Measurements from ENCODE around the gene DNAJC15. TPM values are rescaled to one million over a fixed set of nuclear protein-coding genes. Genes with fewer than 3 reads are reported as not detected.

Gene DNAJC15
- total RNA-seq, 1 experiment from 2014 or later, result 79.8 TPM

GRCh38 chr13:43107780-43108179 lies 84.4 kb downstream of the DNAJC15 start:
- Histone ChIP-seq H4K20me1 (ENCODE audit: insufficient read depth, low read depth, low read length) (no peaks in the 10 kb centered on the region), H3K27ac (ENCODE audit: low read length) (no peak overlapping the region), H2AFZ (ENCODE audit: low read length) (no peak overlapping the region), H3K9me3 (ENCODE audit: low read length) (no peaks in the 10 kb centered on the region), H3K4me2 (ENCODE audit: low read depth, low read length, poor library complexity, severe bottlenecking) (no peak overlapping the region), H3K27me3 (ENCODE audit: low read length) (no peaks in the 10 kb centered on the region), H3K4me3 (ENCODE audit: low read length) (no peak overlapping the region), H3K9me2 (replicated peaks; ENCODE audit: insufficient read depth, low read length) (no peaks in the 10 kb centered on the region), H3K9ac (ENCODE audit: low read length) (no peak overlapping the region), H3K36me3 (ENCODE audit: insufficient read depth, low read length) (peaks cover 23% of the 10 kb centered on the region), H3K4me1 (ENCODE audit: low read length) (peaks cover 6% of the 10 kb centered on the region; the same call in 1 of the 2 replicates), H3K79me2 (ENCODE audit: low read length) (peaks cover 33% of the 10 kb centered on the region)
- no peak for DNase-seq

DNA sequence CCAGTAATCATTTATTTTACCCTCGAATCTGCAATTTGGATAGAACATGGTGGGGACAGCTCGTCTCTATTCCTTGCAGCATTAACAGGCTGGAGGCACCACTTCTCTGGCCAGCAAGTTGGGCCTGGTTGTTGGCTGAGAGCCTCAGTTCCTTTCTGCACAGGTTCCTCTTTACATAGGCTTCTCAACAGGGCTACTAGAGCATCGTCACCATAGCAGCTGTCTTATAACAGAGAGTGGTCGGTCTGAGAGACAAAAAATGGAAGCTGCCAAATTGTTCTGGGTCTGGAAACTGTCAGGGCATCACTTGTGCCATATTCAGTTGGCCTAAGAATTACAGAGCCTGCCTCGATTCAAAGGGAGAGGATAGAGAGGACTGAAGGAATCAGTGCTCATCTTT lies 86.7 kb downstream of the DNAJC15 start:
- peaks cover 18% of the 10 kb centered on the region for H3K4me1 ChIP-seq (ENCODE audit: low read length)
- H3K4me3 ChIP-seq (ENCODE audit: low read length), result no peak overlapping the region

DNA sequence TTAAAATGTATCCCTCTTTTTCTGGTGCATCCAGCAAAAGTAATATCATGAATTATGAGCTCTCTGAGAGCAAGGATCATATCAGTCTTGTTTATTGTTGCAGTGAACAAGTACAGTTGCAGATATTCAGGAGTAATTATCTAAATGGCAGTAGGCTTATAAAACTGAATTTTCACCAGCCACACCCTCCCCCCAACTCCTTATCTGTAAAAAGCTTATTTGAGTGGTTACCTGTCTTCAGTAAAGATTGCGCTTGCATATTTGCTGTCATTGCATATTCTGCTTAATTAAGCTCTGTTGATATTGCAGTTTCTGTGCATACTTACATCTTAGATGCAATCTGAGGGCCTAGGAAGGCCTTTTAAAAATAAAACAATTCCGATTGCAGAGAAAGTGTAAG lies 87.3 kb downstream of the DNAJC15 start:
- no peak overlapping the region for H3K27ac ChIP-seq (ENCODE audit: low read length)
- no peak overlapping the region for H3K4me3 ChIP-seq (ENCODE audit: low read length)
- H3K27me3 ChIP-seq (ENCODE audit: low read length), result no peaks in the 10 kb centered on the region
- H3K4me1 ChIP-seq (ENCODE audit: low read length), result peaks cover 14% of the 10 kb centered on the region
- no peak overlapping the region for H3K4me2 ChIP-seq (ENCODE audit: low read depth, low read length, poor library complexity, severe bottlenecking)
- no peaks in the 10 kb centered on the region for H3K9me3 ChIP-seq (ENCODE audit: low read length)
- H3K9me2 ChIP-seq (replicated peaks; ENCODE audit: insufficient read depth, low read length), result no peaks in the 10 kb centered on the region
- no peaks in the 10 kb centered on the region for H4K20me1 ChIP-seq (ENCODE audit: insufficient read depth, low read depth, low read length)
- H2AFZ ChIP-seq (ENCODE audit: low read length), result no peak overlapping the region
- H3K79me2 ChIP-seq (ENCODE audit: low read length), result peaks cover 5% of the 10 kb centered on the region
- DNase-seq, result no peak
- peaks cover 17% of the 10 kb centered on the region for H3K36me3 ChIP-seq (ENCODE audit: insufficient read depth, low read length)
- no peak overlapping the region for H3K9ac ChIP-seq (ENCODE audit: low read length)

More for the DNA sequence above, 86.7 kb downstream of the DNAJC15 start:
- Histone ChIP-seq H3K9me2 (replicated peaks; ENCODE audit: insufficient read depth, low read length) (no peaks in the 10 kb centered on the region), H3K27ac (ENCODE audit: low read length) (no peak overlapping the region), H3K79me2 (ENCODE audit: low read length) (peaks cover 11% of the 10 kb centered on the region), H3K36me3 (ENCODE audit: insufficient read depth, low read length) (peaks cover 17% of the 10 kb centered on the region), H2AFZ (ENCODE audit: low read length) (no peak overlapping the region), H3K4me2 (ENCODE audit: low read depth, low read length, poor library complexity, severe bottlenecking) (no peak overlapping the region), H4K20me1 (ENCODE audit: insufficient read depth, low read depth, low read length) (no peaks in the 10 kb centered on the region), H3K27me3 (ENCODE audit: low read length) (no peaks in the 10 kb centered on the region), H3K9me3 (ENCODE audit: low read length) (no peaks in the 10 kb centered on the region), H3K9ac (ENCODE audit: low read length) (no peak overlapping the region)
- no peak for DNase-seq

DNA sequence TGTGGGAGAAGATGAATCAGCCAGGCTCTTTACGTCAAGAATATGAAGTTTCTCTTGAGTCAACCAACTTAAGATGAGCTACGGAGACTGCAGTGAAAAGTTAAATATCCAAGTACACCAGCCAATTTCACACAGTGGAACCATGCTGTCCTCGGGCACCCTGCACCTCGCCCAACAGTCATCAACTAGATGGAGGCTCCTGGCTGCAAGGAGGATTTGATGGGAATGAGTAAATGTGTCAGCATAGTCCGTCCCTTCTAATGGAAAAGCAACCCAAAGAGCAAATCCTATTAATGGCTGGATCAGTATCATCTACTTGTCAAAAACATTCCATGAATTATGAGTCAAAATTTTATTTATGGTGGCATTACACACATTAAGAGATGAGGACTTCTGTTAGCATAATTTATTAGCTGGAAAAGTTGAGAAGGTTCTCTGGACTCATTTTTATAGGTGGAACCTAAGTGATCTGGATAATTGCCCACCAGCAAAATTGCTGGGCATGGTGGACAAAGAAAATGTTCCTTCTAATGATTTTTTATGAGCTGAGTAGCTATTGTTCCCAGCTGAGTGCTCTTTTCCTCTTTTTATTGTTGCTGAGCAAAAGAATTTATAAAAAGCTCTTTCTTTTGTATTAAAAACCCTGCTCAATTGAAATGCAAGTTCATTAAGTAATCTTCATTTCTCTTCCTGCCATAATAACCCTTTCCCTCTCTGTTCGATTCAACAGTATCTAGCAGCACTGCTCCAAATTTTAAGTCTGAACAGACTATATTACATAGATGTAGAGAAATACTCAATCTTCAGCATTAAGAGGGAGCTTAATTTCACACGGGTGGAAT lies 88.4 kb downstream of the DNAJC15 start:
- no peak overlapping the region for H3K4me3 ChIP-seq (ENCODE audit: low read length)
- H3K4me1 ChIP-seq (ENCODE audit: low read length), result peaks cover 14% of the 10 kb centered on the region
- H2AFZ ChIP-seq (ENCODE audit: low read length), result no peak overlapping the region
- peaks cover 15% of the 10 kb centered on the region for H3K36me3 ChIP-seq (ENCODE audit: insufficient read depth, low read length)
- H3K27me3 ChIP-seq (ENCODE audit: low read length), result no peaks in the 10 kb centered on the region
- no peak overlapping the region for H3K4me2 ChIP-seq (ENCODE audit: low read depth, low read length, poor library complexity, severe bottlenecking)
- H3K9ac ChIP-seq (ENCODE audit: low read length), result no peak overlapping the region
- H4K20me1 ChIP-seq (ENCODE audit: insufficient read depth, low read depth, low read length), result no peaks in the 10 kb centered on the region
- H3K27ac ChIP-seq (ENCODE audit: low read length), result 0 out of 2 replicates have a peak overlapping the region, but pooled peaks have one; percentile 27
- no peak for DNase-seq
- H3K79me2 ChIP-seq (ENCODE audit: low read length), result no peaks in the 10 kb centered on the region
- 0 out of 2 replicates have a peak, but pooled peaks cover 4% of the 10 kb centered on the region for H3K9me2 ChIP-seq (replicated peaks; ENCODE audit: insufficient read depth, low read length)
- H3K9me3 ChIP-seq (ENCODE audit: low read length), result no peaks in the 10 kb centered on the region

- Histone ChIP-seq H3K4me1 (ENCODE audit: low read length) (peaks cover 14% of the 10 kb centered on the region), H4K20me1 (ENCODE audit: insufficient read depth, low read depth, low read length) (no peaks in the 10 kb centered on the region), H3K4me2 (ENCODE audit: low read depth, low read length, poor library complexity, severe bottlenecking) (no peak overlapping the region), H3K79me2 (ENCODE audit: low read length) (no peaks in the 10 kb centered on the region), H3K9me2 (replicated peaks; ENCODE audit: insufficient read depth, low read length) (0 out of 2 replicates have a peak, but pooled peaks cover 4% of the 10 kb centered on the region), H3K4me3 (ENCODE audit: low read length) (no peak overlapping the region), H2AFZ (ENCODE audit: low read length) (no peak overlapping the region), H3K27me3 (ENCODE audit: low read length) (no peaks in the 10 kb centered on the region), H3K36me3 (ENCODE audit: insufficient read depth, low read length) (no peaks in the 10 kb centered on the region), H3K9me3 (ENCODE audit: low read length) (no peaks in the 10 kb centered on the region), H3K27ac (ENCODE audit: low read length) (no peak overlapping the region), H3K9ac (ENCODE audit: low read length) (no peak overlapping the region)
- DNase-seq, result no peak
Observed at GRCh38 chr13:43113603-43114002, 90.2 kb downstream of the DNAJC15 start.

GRCh38 chr13:43114504-43114903 lies 91.1 kb downstream of the DNAJC15 start:
- no peak overlapping the region for H2AFZ ChIP-seq (ENCODE audit: low read length)
- no peak for DNase-seq
- peaks cover 14% of the 10 kb centered on the region for H3K4me1 ChIP-seq (ENCODE audit: low read length)
- H4K20me1 ChIP-seq (ENCODE audit: insufficient read depth, low read depth, low read length), result no peaks in the 10 kb centered on the region
- 0 out of 2 replicates have a peak, but pooled peaks cover 4% of the 10 kb centered on the region for H3K9me2 ChIP-seq (replicated peaks; ENCODE audit: insufficient read depth, low read length)
- no peak overlapping the region for H3K9ac ChIP-seq (ENCODE audit: low read length)
- 0 out of 2 replicates have a peak overlapping the region, but pooled peaks have one; percentile 19 for H3K27ac ChIP-seq (ENCODE audit: low read length)
- H3K79me2 ChIP-seq (ENCODE audit: low read length), result no peaks in the 10 kb centered on the region
- no peak overlapping the region for H3K4me3 ChIP-seq (ENCODE audit: low read length)
- H3K4me2 ChIP-seq (ENCODE audit: low read depth, low read length, poor library complexity, severe bottlenecking), result no peak overlapping the region
- no peaks in the 10 kb centered on the region for H3K27me3 ChIP-seq (ENCODE audit: low read length)
- H3K36me3 ChIP-seq (ENCODE audit: insufficient read depth, low read length), result no peaks in the 10 kb centered on the region
- H3K9me3 ChIP-seq (ENCODE audit: low read length), result no peaks in the 10 kb centered on the region

DNA sequence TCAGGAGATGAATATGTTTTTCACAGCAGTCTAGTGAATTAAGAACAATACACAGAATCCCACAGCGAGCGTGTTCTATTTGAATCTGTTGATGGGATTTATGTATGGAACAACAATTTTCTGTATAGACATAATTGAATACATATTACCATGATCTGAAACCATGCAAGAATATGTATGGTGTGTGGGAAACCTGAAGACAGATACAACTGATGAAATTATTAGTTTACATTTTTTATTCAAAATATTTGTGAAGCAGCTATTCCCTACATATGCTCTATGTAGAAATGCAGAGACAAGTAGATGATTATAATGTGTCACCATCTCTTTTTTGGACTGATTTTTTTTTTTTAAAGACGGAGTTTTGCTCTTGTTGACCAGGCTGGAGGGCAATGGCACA lies 91.8 kb downstream of the DNAJC15 start:
- Histone ChIP-seq H3K4me3 (ENCODE audit: low read length) (no peak overlapping the region), H3K27ac (ENCODE audit: low read length) (no peak overlapping the region), H3K36me3 (ENCODE audit: insufficient read depth, low read length) (no peaks in the 10 kb centered on the region), H2AFZ (ENCODE audit: low read length) (no peak overlapping the region), H4K20me1 (ENCODE audit: insufficient read depth, low read depth, low read length) (no peaks in the 10 kb centered on the region), H3K9me2 (replicated peaks; ENCODE audit: insufficient read depth, low read length) (0 out of 2 replicates have a peak, but pooled peaks cover 4% of the 10 kb centered on the region), H3K79me2 (ENCODE audit: low read length) (no peaks in the 10 kb centered on the region), H3K27me3 (ENCODE audit: low read length) (no peaks in the 10 kb centered on the region), H3K4me2 (ENCODE audit: low read depth, low read length, poor library complexity, severe bottlenecking) (no peak overlapping the region), H3K9me3 (ENCODE audit: low read length) (no peaks in the 10 kb centered on the region), H3K9ac (ENCODE audit: low read length) (no peak overlapping the region), H3K4me1 (ENCODE audit: low read length) (peaks cover 14% of the 10 kb centered on the region)
- DNase-seq, result no peak

DNA sequence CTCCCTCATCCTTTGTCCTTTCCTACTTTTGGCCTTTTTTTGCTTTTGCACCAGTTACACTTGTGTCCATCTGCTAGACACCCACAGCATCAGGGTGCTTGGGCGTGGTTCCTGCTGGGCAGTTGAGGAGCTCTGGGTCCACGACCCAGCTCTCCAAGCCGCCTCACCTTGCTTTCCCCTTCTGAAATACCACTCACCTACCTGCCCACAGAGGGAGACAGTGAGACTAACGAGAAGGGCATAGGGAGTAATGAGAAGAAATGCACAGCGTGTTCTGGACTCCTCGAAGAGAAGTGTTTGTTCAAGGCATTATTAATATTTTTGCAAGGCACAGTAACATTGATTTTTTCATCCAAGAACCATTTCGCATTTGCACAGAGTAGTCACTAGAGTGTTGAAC lies 92.9 kb downstream of the DNAJC15 start:
- Histone ChIP-seq H3K36me3 (ENCODE audit: insufficient read depth, low read length) (no peaks in the 10 kb centered on the region), H3K9ac (ENCODE audit: low read length) (no peak overlapping the region), H3K4me3 (ENCODE audit: low read length) (no peak overlapping the region), H3K9me2 (replicated peaks; ENCODE audit: insufficient read depth, low read length) (0 out of 2 replicates have a peak, but pooled peaks cover 4% of the 10 kb centered on the region), H3K79me2 (ENCODE audit: low read length) (no peaks in the 10 kb centered on the region), H3K9me3 (ENCODE audit: low read length) (no peaks in the 10 kb centered on the region), H2AFZ (ENCODE audit: low read length) (no peak overlapping the region), H3K27me3 (ENCODE audit: low read length) (no peaks in the 10 kb centered on the region), H3K4me2 (ENCODE audit: low read depth, low read length, poor library complexity, severe bottlenecking) (no peak overlapping the region), H3K27ac (ENCODE audit: low read length) (no peak overlapping the region), H4K20me1 (ENCODE audit: insufficient read depth, low read depth, low read length) (no peaks in the 10 kb centered on the region), H3K4me1 (ENCODE audit: low read length) (peaks cover 14% of the 10 kb centered on the region)
- DNase-seq, result peak; percentile 78

Measured in Karpas-422 (cell line).